ENCODE measurements around the gene PCGF6.
"Not testable (repeated sequence)": the region's sequence is repeated elsewhere in the genome, so short reads cannot be mapped to it uniquely, and the experiment has no call there.

The PCGF6 gene

DNA sequence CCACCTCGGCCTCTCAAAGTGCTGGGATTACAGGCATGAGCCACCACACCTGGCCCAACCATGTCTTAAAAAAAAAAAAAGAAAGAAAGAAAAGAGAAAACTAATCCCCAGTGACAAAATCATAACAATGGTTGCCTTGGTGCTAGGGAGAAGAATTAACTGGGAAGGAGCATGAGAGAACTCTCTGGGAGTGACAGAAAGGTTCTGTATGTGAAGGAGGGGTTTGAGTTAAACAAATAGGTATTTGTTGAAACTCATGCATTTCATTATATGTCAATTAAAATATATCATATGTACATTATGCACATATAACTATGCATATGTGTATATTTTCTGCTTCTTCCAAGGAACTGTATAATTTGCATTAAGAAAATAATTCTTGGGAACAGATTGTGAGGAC, 40.7 kb downstream of the PCGF6 start:
- no peak for DNase-seq

DNA sequence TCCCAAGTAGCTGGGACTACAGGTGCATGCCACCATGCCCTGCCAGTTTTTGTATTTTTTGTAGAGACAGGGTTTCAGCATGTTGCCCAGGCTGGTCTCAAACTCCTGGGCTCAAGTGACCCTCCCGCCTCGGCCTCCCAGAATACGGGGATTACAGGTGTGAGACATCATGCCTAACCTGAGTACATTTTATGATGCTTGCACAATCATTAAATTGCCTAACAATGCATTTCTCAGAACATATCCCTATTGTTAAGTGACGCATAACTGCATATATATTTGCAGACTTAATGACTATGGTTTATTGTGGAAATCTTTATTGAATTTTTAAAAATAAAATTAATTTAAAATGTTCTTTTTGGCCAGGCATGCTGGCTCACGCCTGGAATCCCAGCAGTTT, 43.3 kb downstream of the PCGF6 start:
- no peak for DNase-seq

DNA sequence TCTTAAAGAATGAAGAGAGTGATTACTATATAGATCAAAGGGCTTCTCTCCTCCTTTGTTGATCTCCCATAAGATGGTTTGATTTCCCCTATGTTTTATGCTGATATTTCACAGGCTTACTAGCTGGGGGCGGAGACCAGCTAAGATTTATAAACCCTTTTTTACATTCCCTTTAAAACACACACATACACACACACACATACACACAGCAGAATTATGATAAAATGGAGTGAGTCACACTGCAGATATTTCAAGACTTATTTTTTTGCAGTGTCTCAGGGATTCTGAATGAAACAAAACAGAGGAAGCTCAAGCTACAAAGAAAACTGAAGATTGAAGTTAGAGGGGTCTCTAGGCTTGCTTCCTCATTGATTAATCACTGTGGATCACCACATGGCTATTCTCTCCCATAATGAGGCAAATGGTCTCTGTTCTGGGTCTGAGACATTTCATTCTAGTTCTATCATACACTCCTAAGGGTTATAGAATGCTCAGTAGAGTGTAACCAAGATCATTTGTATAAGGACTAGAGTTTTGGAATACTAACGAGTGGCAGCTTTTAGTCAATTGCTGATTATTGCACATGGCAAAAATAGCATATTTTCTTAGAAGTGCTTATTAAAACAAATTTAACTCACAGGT, 55.4 kb downstream of the PCGF6 start:
- DNase-seq, result no peak

DNA sequence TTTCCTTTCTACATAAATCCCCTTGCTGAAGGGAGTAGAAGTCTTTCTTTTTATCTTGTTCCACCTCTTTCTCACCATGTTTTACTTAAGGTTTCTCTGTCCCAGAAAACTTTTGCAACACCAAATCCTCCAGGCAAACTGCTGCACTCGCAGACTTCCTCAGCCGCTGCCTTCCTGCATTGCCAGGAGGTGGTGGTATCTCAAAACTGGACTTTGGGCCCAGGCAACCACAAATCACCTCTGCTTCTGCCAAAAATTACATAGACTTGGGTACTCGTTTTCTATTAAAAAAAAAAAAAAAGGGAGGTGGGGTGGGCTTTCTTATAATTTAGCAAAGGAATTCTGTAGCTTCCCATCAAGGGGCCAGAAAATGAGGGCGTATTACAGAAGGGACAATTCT, 59.4 kb downstream of the PCGF6 start:
- no peak for DNase-seq

- DNase-seq, result no peak
Measured at GRCh38 chr10:103287992-103288391, 62.9 kb downstream of the PCGF6 start.

- no peak for DNase-seq
Measured at GRCh38 chr10:103284170-103284569, 66.8 kb downstream of the PCGF6 start.

- DNase-seq, result no peak
Measured at GRCh38 chr10:103282961-103283360, 68.0 kb downstream of the PCGF6 start.

- DNase-seq, result peak; percentile 30
Measured at GRCh38 chr10:103281753-103282152, 69.2 kb downstream of the PCGF6 start.

GRCh38 chr10:103280506-103280905, 70.4 kb downstream of the PCGF6 start:
- no peak for DNase-seq

DNA sequence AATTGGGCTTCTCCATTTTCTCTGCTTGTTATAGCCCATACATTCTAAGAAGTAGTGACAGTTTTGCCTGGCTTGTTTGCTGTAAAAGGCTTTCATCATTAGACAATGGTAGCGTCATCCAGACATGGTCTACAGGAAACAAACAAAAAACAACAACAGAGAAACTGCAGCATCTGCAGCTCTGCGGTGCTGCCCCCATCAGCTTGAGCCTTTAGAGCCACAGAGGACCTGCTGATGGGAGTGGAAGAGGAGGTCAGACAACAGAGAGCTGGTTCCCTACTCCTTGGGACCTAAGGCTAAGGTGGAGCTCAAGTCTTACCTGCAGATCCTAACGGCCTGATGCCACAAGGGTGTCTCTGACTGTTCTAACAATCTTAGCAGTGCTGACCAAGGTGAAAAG, 70.9 kb downstream of the PCGF6 start:
- no peak for DNase-seq

DNA sequence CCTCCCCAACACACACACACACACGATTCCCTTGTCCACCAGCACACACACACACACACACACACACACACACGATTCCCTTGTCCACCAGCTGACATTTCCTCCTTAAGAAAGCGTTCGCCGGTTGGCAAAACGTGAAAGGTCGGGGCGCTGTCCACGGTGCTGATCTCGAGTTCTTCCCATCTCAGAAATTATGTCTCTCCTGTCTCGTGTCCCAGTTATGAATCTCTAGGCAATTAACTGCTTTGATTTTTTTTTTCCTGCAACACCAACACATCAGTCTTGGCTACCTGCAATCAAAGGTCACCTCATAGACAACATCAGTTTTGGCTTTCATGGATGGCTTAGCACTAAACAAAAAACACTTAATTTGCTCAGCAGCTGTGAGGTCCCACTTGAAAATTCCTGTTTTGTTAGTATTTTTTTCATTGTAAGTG, 72.1 kb downstream of the PCGF6 start:
- DNase-seq, result no peak

GRCh38 chr10:103278537-103278823, 72.5 kb downstream of the PCGF6 start:
- no peak for DNase-seq

GRCh38 chr10:103277713-103278536, 73.0 kb downstream of the PCGF6 start:
- no peak for DNase-seq

GRCh38 chr10:103276896-103277712, 73.8 kb downstream of the PCGF6 start, which contains the start of gene INA:
TSS of gene INA (plus strand) at chr10:103277138. CDS start at chr10:103277212, 74 bp downstream.
- no peak for DNase-seq

DNA sequence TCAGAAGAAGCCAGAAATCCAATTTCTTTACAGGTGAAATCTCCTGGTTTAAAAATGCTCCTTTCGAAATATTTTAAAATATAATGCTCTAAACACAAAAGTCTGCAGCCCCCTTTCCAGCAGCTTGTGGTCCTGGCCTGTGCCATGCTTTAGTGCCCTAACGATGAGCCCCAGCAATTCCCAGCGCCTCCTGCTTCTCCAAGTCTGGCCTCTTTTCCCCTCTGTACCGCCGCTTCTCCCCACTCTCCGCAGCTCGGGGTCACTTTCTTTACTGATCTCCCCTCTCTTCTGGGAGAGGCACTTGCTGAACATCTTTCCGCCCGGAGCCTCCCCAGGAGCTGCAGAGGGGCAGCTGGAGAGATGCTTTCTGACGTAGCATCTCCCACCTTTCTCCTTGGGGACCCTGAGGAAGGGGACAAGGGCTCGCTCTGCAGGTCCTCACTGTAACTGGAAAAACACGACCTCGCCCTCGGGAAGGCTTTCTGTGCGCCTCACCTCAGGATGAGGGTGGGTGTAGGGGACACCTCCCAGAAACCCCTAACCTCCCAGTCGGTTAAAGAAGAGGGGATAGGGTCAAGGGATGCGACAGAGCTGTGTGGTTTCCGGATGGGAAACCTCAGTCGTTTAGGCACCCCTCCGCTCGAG, 74.6 kb downstream of the PCGF6 start:
- DNase-seq, result no peak

DNA sequence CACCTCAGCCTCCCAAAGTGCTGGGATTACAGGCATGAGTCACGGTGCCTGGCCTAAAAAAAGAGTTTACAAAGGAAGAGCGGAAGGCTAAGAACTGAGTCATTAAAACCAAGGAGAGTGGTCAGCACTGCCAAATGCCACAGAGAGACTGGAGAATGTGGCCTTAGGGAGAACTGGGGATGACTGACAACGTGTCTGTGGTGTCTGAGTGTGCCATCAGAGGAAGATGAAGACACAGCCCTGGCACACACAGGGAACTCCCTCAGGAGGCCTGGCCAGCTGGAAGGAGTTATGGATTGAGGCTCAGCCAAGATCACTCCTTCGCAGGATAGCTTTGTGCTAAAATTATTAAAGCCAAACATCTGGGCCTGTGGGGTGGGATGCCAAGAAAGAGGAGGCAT, 77.9 kb downstream of the PCGF6 start:
- no peak for DNase-seq

DNA sequence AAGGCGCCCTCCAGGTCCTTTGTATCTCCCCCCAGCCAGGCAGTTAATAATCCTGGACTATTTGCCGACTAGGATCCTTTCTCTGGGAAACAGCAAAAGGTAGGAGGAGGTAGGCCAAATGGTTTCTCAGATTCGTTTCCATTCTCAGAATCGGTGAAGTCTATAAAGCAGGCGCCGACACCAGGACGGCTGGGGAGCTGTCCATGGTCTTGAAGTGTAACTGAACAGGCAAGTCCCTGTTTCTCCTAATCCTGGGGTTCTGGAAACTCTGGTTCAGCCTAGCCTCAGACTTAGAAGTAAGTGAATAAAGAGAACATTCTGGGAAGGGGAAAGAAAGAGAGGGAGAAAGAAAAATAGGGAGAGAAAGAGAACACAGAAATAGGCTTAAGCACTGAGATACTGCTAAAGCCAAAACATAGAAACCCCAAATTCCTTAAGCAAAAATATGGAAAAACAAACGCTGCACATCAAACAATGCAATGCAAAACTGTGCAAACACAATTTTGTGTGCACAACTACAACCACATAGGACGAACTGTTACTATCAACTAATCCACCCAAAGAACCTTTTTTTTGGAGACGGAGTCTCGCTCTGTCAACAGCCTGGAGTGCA, 85.1 kb downstream of the PCGF6 start:
- no peak for DNase-seq

DNA sequence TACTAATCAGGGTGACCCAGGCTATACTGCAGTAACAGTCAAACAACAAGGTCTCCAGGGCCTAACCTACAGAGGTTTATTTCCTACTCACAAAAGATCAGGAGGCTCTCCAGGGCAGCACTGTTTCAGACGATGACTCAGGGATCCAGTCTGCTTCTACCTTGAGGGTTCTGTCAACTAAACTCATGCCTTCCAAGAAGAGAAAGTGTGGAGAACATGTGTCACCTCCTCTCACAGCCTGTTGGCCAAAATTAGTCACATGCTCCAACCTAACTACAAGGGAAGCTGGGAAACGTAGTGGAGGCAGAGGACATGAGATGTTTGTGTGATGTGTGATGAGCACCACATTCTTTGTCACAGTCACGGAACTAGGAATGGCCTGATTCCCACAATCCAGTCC, 88.7 kb downstream of the PCGF6 start:
- DNase-seq, result no peak

DNA sequence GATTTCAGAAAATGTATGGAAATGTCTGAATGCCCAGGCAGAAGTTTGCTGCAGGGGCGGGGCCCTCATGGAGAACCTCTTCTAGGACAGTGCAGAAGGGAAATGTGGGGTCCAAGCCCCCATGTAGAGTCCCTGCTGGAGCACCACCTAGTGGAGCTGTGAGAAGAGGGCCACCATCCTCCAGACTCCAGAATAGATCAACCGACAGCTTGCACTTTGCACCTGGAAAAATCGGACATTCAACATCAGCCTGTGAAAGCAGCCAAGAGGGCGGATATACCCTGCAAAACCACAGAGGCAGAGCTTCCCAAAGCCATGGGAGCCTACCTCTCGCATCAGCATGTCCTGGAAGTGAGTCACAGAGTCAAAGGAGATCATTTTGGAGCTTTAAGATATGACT, 91.0 kb downstream of the PCGF6 start:
- no peak for DNase-seq

GRCh38 chr10:103258928-103259327, 92.0 kb downstream of the PCGF6 start:
- not testable (repeated sequence) for DNase-seq

GRCh38 chr10:103257812-103258211, 93.1 kb downstream of the PCGF6 start:
- DNase-seq, result no peak

GRCh38 chr10:103256613-103257012, 94.3 kb downstream of the PCGF6 start:
- DNase-seq, result no peak

All from NCI-H187 treated with DMSO at 0.1 percent for 48 hours (cell line).